Ishikawa (cell line): ENCODE measurements around the gene ST6GALNAC4.
A peak's percentile ranks its signal among the peaks of the same experiment; 100 is the strongest.

Experiments
- CEBPB ChIP-seq: IDR thresholded peaks from 2 replicates; pipeline ENCODE4 v1.6.1; 2012
- CREB1 ChIP-seq: IDR thresholded peaks from 2 replicates; pipeline ENCODE4 v1.6.1; 2012; ENCODE audit warnings: low read depth
- EGR1 ChIP-seq: IDR thresholded peaks from 2 replicates; pipeline ENCODE4 v1.6.1; 2012
- EP300 ChIP-seq: IDR thresholded peaks from 2 replicates; pipeline ENCODE4 v1.6.1; 2012; ENCODE audit warnings: borderline replicate concordance
- FOXM1 ChIP-seq: IDR thresholded peaks from 2 replicates; pipeline ENCODE4 v1.6.1; 2012; ENCODE audit warnings: low read depth, borderline replicate concordance
- MAX ChIP-seq: IDR thresholded peaks from 2 replicates; pipeline ENCODE4 v1.6.1; 2012
- NFIC ChIP-seq: IDR thresholded peaks from 2 replicates; pipeline ENCODE4 v1.6.1; 2012
- RAD21 ChIP-seq: IDR thresholded peaks from 2 replicates; pipeline ENCODE4 v1.6.1; 2012; ENCODE audit warnings: low read depth
- REST ChIP-seq: IDR thresholded peaks from 2 replicates; pipeline ENCODE4 v1.6.1; 2012; ENCODE audit warnings: low read depth, mild to moderate bottlenecking
- TAF1 ChIP-seq: IDR thresholded peaks from 2 replicates; pipeline ENCODE4 v1.6.1; 2012; ENCODE audit warnings: low read depth, mild to moderate bottlenecking
- TCF12 ChIP-seq: IDR thresholded peaks from 2 replicates; pipeline ENCODE4 v1.6.1; 2012; ENCODE audit warnings: low read depth
- TEAD4 ChIP-seq: IDR thresholded peaks from 2 replicates; pipeline ENCODE4 v1.6.1; 2012
- USF1 ChIP-seq: IDR thresholded peaks from 2 replicates; pipeline ENCODE4 v1.6.1; 2012
- YY1 ChIP-seq: IDR thresholded peaks from 2 replicates; pipeline ENCODE4 v1.6.1; 2012; ENCODE audit warnings: low read depth
- ZBTB7A ChIP-seq: IDR thresholded peaks from 2 replicates; pipeline ENCODE4 v1.6.1; 2012; ENCODE audit warnings: low read depth

Gene ST6GALNAC4

GRCh38 chr9:127910613-127911205, 6.1 kb downstream of the ST6GALNAC4 start:
- TF ChIP-seq EP300 (no peak), RAD21 (peak; percentile 53)

DNA sequence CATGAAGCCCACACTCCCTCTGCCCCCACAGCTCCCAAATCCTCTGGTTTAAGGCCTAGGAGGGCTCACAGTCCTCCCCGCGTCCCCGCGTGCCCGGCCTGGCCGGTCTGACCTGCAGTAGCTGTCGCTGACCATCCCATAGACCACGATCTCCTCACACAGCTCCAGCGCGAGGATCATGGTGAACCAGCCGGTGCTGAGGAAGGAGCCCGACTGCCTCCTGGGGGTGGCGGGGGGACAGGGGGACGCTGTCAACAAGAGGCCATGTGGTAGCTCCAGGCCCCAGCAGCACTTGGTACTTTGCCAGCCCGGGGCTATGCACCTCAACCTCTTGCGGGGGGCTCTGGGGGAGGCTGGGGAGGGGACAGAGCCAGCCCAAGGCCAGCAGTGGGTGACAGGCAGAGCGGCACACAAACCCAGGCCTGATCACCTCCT, 7.0 kb downstream of the ST6GALNAC4 start:
- TF ChIP-seq YY1 (no peak), USF1 (no peak), EP300 (no peak), ZBTB7A (no peak), CREB1 (no peak), TAF1 (no peak), MAX (no peak), RAD21 (no peak), TEAD4 (no peak), REST (no peak), CEBPB (no peak), EGR1 (no peak), FOXM1 (no peak)

DNA sequence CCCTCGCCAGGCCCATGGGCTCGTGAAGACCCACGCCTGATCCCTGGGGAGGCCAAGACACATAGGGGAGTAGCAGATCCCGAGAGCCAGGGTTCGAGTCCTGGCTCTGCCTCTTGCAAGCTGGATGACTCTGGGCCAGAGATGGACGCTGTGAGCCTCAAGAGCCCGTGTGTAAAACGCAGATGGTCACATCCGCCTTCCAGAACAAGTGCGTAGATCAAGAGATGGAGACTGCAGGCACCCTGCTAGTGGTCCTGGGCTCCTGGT, 8.2 kb downstream of the ST6GALNAC4 start:
- TF ChIP-seq FOXM1: no peak
- no peak for TF ChIP-seq TAF1
- TF ChIP-seq ZBTB7A: no peak
- no peak for TF ChIP-seq CREB1
- no peak for TF ChIP-seq MAX
- TF ChIP-seq RAD21: no peak
- TF ChIP-seq TCF12: no peak
- no peak for TF ChIP-seq USF1
- no peak for TF ChIP-seq EGR1
- no peak for TF ChIP-seq REST

- no peak for TF ChIP-seq NFIC
These were observed 8.8 kb downstream of the ST6GALNAC4 start for GRCh38 chr9:127907867-127908659.

GRCh38 chr9:127905788-127906191, 11.1 kb downstream of the ST6GALNAC4 start:
- TF ChIP-seq CEBPB: no peak

DNA sequence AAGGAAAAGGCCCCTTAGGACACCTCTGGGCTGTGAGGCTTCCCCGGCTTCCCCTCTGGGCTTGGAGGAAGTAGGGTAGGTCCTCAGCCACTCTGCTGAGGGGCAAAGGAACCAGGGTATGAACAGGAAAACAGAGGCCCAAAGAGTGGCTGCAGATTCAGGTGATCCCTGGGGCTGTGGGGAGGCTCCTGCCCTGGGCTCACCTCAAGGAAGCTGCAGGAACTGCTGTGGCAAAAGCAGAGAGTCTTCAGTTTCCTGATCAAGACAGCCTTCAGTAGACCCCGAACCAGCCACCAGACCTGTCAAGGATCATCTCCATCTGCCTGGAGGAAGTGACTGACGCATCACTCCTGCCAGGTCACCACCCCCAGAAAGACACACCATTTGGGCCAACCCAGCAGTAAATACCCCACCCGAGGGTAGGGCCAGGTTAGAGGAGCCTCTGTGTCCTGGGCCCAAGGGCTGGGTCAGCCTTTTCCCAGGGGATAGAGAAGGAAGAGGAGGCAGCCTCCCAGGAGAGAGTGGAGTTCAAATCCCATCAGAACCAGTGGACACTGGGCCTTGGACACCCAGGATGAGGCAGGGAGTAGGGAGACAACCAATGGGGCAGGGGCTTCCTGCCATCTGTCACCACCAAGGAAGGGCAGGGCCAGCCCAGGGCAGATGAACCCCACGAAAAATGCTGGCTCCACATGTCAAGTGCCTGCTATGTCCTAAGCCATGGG, 11.7 kb downstream of the ST6GALNAC4 start:
- no peak for TF ChIP-seq RAD21
- no peak for TF ChIP-seq REST
- TF ChIP-seq CEBPB: no peak
- TF ChIP-seq FOXM1: no peak
- TF ChIP-seq NFIC: no peak
- TF ChIP-seq ZBTB7A: no peak
- TF ChIP-seq TCF12: no peak
- no peak for TF ChIP-seq MAX
- no peak for TF ChIP-seq USF1
- TF ChIP-seq TEAD4: no peak
- TF ChIP-seq TAF1: no peak
- no peak for TF ChIP-seq CREB1
- no peak for TF ChIP-seq EGR1
- TF ChIP-seq EP300: no peak
- TF ChIP-seq YY1: no peak
